Activated naive CD8-positive, alpha-beta T cell (primary cell): ENCODE data around the gene SFSWAP.
"Not testable (repeated sequence)": the region's sequence is repeated elsewhere in the genome, so short reads cannot be mapped to it uniquely, and the experiment has no call there.

ENCODE experiments used
- H3K27ac Mint-ChIP-seq: one replicate; pipeline ENCODE4 v1.8.0; 2021; ENCODE audit warnings: mixed read lengths
- H3K27me3 Mint-ChIP-seq: one replicate; pipeline ENCODE4 v1.8.0; 2021; ENCODE audit warnings: mixed read lengths
- H3K36me3 Mint-ChIP-seq: one replicate; pipeline ENCODE4 v1.8.0; 2021; ENCODE audit warnings: mixed read lengths
- H3K4me1 Mint-ChIP-seq: one replicate; pipeline ENCODE4 v1.8.0; 2021; ENCODE audit warnings: low read depth, mixed read lengths
- H3K4me3 Mint-ChIP-seq: one replicate; pipeline ENCODE4 v1.8.0; 2021; ENCODE audit warnings: mild to moderate bottlenecking, mixed read lengths
- H3K9me3 Mint-ChIP-seq: one replicate; pipeline ENCODE4 v1.8.0; 2021; ENCODE audit warnings: low read depth, mixed read lengths

Gene SFSWAP

DNA sequence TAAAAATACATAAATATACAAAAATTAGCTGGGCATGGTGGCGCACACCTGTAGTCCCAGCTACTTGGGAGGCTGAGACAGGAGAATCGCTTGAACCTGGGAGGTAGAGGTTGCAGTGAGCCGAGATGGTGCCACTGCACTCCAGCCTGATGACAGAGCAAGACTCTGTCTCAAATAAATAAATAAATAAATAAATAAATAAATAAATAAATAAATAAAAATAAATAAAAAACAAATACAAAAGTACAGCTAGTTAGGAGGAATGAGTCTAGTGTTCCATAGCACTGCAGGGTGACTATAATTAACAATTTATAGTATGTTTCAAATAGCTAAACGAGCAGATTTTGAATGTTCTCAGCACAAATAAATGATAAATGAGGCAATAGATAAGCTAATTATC lies 4.2 kb upstream of the SFSWAP start:
- not testable (repeated sequence) for H3K27me3 Mint-ChIP-seq, H3K27ac Mint-ChIP-seq, H3K36me3 Mint-ChIP-seq, H3K9me3 Mint-ChIP-seq, H3K4me3 Mint-ChIP-seq
- peaks cover 12% of the 10 kb centered on the region for H3K4me1 Mint-ChIP-seq

- Mint-ChIP-seq H3K27ac (peak overlapping the region; percentile 98), H3K9me3 (peaks cover 4% of the 10 kb centered on the region), H3K4me3 (peak overlapping the region; percentile 91), H3K36me3 (peaks cover 2% of the 10 kb centered on the region), H3K27me3 (no peaks in the 10 kb centered on the region), H3K4me1 (peaks cover 29% of the 10 kb centered on the region)
Observed at GRCh38 chr12:131709226-131709625, 1.7 kb upstream of the SFSWAP start.

GRCh38 chr12:131711551-131712205 lies 788 bp downstream of the SFSWAP start:
- no peaks in the 10 kb centered on the region for H3K27me3 Mint-ChIP-seq
- H3K36me3 Mint-ChIP-seq: peaks cover 4% of the 10 kb centered on the region
- H3K27ac Mint-ChIP-seq: peak overlapping the region; percentile 98
- H3K4me1 Mint-ChIP-seq: peaks cover 29% of the 10 kb centered on the region
- H3K4me3 Mint-ChIP-seq: peak overlapping the region; percentile 91
- no peaks in the 10 kb centered on the region for H3K9me3 Mint-ChIP-seq

DNA sequence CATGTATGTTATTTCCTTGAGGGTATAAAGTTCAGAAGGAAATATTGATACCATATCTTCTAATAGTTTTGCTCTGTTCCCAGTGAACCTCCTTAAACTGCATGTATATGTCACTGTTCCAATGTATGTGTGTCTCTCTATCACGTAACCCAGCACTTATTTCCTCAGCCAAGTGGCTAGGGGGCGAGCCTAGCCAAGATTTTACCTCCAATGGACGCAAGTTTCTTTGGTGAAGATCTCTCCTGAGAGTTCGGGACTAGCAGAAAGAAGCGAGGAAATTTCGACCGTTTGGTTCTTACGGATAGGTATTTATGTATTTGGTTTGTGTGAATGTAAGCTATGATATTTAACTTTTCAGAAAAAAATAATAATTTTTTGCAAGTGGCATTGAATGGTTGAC lies 2.5 kb downstream of the SFSWAP start:
- Mint-ChIP-seq H3K27me3 (no peaks in the 10 kb centered on the region), H3K4me1 (peaks cover 29% of the 10 kb centered on the region), H3K4me3 (peak overlapping the region; percentile 65), H3K27ac (no peak overlapping the region), H3K9me3 (no peaks in the 10 kb centered on the region), H3K36me3 (peaks cover 4% of the 10 kb centered on the region)

DNA sequence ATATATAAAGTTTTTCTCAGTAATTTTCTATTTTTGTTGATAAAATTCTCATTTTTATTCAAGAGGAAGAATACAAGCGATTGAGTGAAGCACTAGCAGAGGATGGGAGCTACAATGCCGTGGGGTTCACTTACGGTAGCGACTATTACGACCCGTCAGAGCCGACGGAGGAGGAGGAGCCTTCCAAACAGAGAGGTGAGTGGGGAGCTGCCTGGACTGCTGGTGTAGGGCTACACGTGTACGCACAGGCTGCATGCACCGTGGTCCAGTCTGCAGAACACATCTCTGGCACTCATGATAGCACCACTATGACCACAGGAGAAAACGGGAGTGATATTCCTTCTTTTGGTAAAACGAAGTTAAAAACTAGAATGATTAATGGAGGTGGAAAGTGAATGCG lies 3.9 kb downstream of the SFSWAP start:
- Mint-ChIP-seq H3K27me3 (no peaks in the 10 kb centered on the region), H3K4me1 (peaks cover 24% of the 10 kb centered on the region), H3K9me3 (no peaks in the 10 kb centered on the region), H3K4me3 (no peak overlapping the region), H3K27ac (peak overlapping the region; percentile 17), H3K36me3 (peaks cover 6% of the 10 kb centered on the region)

DNA sequence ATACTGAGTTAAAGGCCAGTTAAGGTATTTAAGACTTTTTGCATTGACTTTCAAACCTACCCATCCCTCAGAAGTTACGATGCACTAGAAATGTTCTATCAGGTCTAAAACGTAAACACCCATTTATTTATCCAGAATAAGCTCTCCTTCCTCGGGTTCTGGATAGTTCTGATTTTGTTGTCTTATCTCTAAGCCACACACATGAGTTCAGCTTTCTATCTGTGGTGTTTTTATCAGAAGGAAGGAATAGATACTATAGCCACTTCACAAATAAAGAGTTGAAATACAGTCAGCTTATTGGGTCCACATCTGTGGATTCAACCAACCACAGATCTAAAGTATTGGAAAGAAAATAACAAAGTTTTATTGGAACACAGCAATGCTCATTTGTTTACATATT lies 5.4 kb downstream of the SFSWAP start:
- Mint-ChIP-seq H3K27ac (no peak overlapping the region), H3K27me3 (no peaks in the 10 kb centered on the region), H3K4me1 (peaks cover 19% of the 10 kb centered on the region), H3K4me3 (no peak overlapping the region), H3K36me3 (peaks cover 8% of the 10 kb centered on the region), H3K9me3 (no peaks in the 10 kb centered on the region)

GRCh38 chr12:131720241-131720640 lies 9.4 kb downstream of the SFSWAP start:
- no peaks in the 10 kb centered on the region for H3K9me3 Mint-ChIP-seq
- H3K4me3 Mint-ChIP-seq: no peak overlapping the region
- H3K27ac Mint-ChIP-seq: no peak overlapping the region
- H3K27me3 Mint-ChIP-seq: no peaks in the 10 kb centered on the region
- H3K36me3 Mint-ChIP-seq: peaks cover 11% of the 10 kb centered on the region
- H3K4me1 Mint-ChIP-seq: peaks cover 12% of the 10 kb centered on the region

- Mint-ChIP-seq H3K4me1 (peaks cover 12% of the 10 kb centered on the region), H3K4me3 (no peak overlapping the region), H3K27me3 (no peaks in the 10 kb centered on the region), H3K36me3 (peaks cover 9% of the 10 kb centered on the region), H3K9me3 (no peaks in the 10 kb centered on the region), H3K27ac (no peak overlapping the region)
Observed at GRCh38 chr12:131720921-131721320, 10.0 kb downstream of the SFSWAP start.

DNA sequence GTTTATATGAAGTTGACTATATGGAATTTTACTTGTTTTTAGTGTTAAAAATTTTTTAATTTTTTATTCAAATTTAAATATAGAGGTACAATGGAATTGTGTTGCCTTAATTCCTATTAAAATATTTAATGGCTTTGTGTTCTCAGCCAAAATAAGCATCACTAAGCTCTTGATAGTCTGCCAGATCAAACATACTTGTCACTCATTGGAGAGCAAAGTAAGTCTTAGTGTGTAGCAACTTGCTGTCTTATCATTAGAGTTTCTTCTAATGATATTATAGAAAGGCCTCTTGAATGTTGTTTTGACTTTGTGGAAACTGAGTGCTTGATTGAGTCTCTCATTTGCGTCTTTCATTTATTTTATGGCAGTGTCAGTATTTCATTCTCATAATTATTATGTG lies 10.7 kb downstream of the SFSWAP start:
- Mint-ChIP-seq H3K9me3 (no peaks in the 10 kb centered on the region), H3K27me3 (no peaks in the 10 kb centered on the region), H3K4me1 (peaks cover 12% of the 10 kb centered on the region), H3K4me3 (no peak overlapping the region), H3K27ac (no peak overlapping the region), H3K36me3 (peaks cover 9% of the 10 kb centered on the region)

DNA sequence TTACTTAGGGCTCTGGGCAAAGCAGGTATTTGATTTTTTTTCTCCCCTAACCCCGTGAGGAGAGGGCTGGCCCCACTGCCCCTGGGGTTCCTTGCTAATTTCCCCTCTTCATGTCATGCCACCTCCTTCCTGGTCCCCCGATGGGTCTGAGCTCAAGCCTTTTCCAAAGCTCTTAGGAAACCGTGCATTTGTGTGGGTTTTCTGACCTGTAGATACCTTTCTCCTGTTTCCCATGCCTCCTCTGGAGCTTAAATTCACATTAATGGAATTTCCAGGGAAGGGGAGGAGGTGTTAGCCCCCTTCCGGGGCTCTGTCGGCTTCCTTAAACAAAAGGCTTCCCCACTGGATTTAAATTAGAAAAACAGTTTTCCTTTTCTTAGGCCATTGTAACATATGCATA lies 12.6 kb downstream of the SFSWAP start:
- Mint-ChIP-seq H3K4me3 (no peak overlapping the region), H3K27me3 (no peaks in the 10 kb centered on the region), H3K27ac (no peak overlapping the region), H3K36me3 (peaks cover 8% of the 10 kb centered on the region), H3K4me1 (peaks cover 12% of the 10 kb centered on the region), H3K9me3 (no peaks in the 10 kb centered on the region)

GRCh38 chr12:131724534-131724933 lies 13.6 kb downstream of the SFSWAP start:
- H3K36me3 Mint-ChIP-seq: peaks cover 5% of the 10 kb centered on the region

DNA sequence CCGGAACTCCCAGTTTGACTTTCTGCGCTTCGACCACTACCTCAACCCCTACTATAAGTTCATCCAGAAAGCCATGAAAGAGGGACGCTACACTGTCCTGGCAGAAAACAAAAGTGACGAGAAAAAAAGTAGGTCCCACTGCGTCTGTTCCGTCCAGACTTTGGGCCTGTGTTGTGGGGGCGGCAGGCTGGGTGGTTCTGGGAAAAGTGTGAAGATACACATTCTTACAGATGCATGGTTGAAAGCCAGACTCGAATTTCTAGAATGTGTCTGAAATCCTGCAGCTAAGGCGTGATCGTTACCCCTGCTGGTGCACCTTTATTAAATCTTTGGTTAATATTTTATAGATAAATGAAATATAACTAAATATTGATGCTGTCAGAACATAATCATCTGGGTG lies 14.6 kb downstream of the SFSWAP start:
- Mint-ChIP-seq H3K4me3 (no peak overlapping the region), H3K4me1 (peaks cover 11% of the 10 kb centered on the region), H3K27ac (no peak overlapping the region), H3K27me3 (no peaks in the 10 kb centered on the region), H3K36me3 (peaks cover 3% of the 10 kb centered on the region), H3K9me3 (no peaks in the 10 kb centered on the region)

More at GRCh38 chr12:131724534-131724933, 13.6 kb downstream of the SFSWAP start:
- H3K9me3 Mint-ChIP-seq: no peaks in the 10 kb centered on the region
- peak overlapping the region; percentile 54 for H3K27ac Mint-ChIP-seq
- H3K27me3 Mint-ChIP-seq: no peaks in the 10 kb centered on the region
- no peak overlapping the region for H3K4me3 Mint-ChIP-seq
- H3K4me1 Mint-ChIP-seq: peaks cover 12% of the 10 kb centered on the region

DNA sequence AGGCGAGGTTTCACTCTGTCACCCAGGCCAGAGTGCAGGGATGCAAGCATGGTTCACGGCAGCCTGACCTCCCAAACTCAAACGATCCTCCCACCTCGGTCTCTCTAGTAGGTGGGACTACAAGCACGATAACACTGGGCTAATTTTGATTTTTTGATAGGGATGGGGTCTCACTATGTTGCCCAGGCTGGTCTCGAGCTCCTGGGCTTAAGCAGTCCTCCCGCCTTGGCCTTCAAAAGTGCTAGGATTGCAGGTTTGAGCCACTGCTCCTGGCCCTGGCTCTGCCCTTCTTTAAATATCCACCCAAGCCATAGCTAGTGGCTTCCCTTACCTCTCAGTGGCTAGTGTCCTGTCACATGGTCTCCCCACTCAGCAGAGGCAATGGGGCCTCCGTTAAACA lies 17.8 kb downstream of the SFSWAP start:
- Mint-ChIP-seq H3K27me3 (no peaks in the 10 kb centered on the region), H3K27ac (no peak overlapping the region), H3K4me1 (peaks cover 2% of the 10 kb centered on the region), H3K9me3 (no peaks in the 10 kb centered on the region), H3K36me3 (no peaks in the 10 kb centered on the region), H3K4me3 (no peak overlapping the region)

- H3K4me3 Mint-ChIP-seq: no peak overlapping the region
- H3K27me3 Mint-ChIP-seq: no peaks in the 10 kb centered on the region
- H3K9me3 Mint-ChIP-seq: no peaks in the 10 kb centered on the region
- H3K36me3 Mint-ChIP-seq: peaks cover 3% of the 10 kb centered on the region
- peaks cover 1% of the 10 kb centered on the region for H3K4me1 Mint-ChIP-seq
- H3K27ac Mint-ChIP-seq: no peak overlapping the region
Observed at GRCh38 chr12:131729254-131729955, 18.5 kb downstream of the SFSWAP start.

- H3K27me3 Mint-ChIP-seq: no peaks in the 10 kb centered on the region
- no peaks in the 10 kb centered on the region for H3K4me1 Mint-ChIP-seq
- no peak overlapping the region for H3K27ac Mint-ChIP-seq
- no peak overlapping the region for H3K4me3 Mint-ChIP-seq
- H3K36me3 Mint-ChIP-seq: peaks cover 3% of the 10 kb centered on the region
- H3K9me3 Mint-ChIP-seq: no peaks in the 10 kb centered on the region
Observed at GRCh38 chr12:131732996-131733615, 22.2 kb downstream of the SFSWAP start.
